H1 (cell line): ENCODE measurements around the gene DAG1. TPM values are rescaled to one million over a fixed set of nuclear protein-coding genes. Genes with fewer than 3 reads are reported as not detected.

Experiments used
- CTCF ChIA-PET: fragments of 300-600 bp; sonication (Branson Sonifier 250); formaldehyde crosslinking; loops from one replicate; lab custom pipeline; 2021; ENCODE audit not compliant: partially characterized antibody; lab: Charles Lee
- POLR2A ChIA-PET: fragments of 300-600 bp; sonication (Branson Sonifier 250); formaldehyde crosslinking; loops from one replicate; lab custom pipeline; 2021; ENCODE audit warnings: inconsistent platforms; ENCODE audit not compliant: partially characterized antibody; lab: Charles Lee
- DNase-seq, 2 experiments: peaks; one replicate each; pipeline versions ENCODE4 v3.0.0 to v3.0.0-alpha.2; 2010 to 2022; ENCODE audit warnings: low spot score in 2 of 2, low read depth in 1 of 2, mixed read lengths in 1 of 2
- FAIRE-seq: peaks from 2 replicates; lab custom pipeline; 2011; peaks lifted over from hg19 to GRCh38; lab: Jason Lieb, UNC
- H2AFZ ChIP-seq: 2 replicates; pipeline ENCODE4 v1.8.1; 2012; ENCODE audit warnings: low read length, inconsistent platforms
- H2AK5ac ChIP-seq: 2 replicates; pipeline ENCODE4 v1.6.1; 2013; ENCODE audit warnings: low read depth, low read length
- H2BK120ac ChIP-seq: replicated peaks from 2 replicates; pipeline ENCODE3; 2013; ENCODE audit warnings: low read depth, low read length, inconsistent platforms
- H2BK12ac ChIP-seq: 2 replicates; pipeline ENCODE4 v1.6.1; 2013; ENCODE audit warnings: low read depth, low read length
- H2BK15ac ChIP-seq: 2 replicates; pipeline ENCODE4 v1.6.1; 2013; ENCODE audit warnings: low read length
- H2BK20ac ChIP-seq: 2 replicates; pipeline ENCODE4 v1.6.1; 2013; ENCODE audit warnings: low read length
- H2BK5ac ChIP-seq: 2 replicates; pipeline ENCODE4 v1.6.1; 2013; ENCODE audit warnings: low read depth, low read length
- H3K14ac ChIP-seq: 2 replicates; pipeline ENCODE4 v1.6.1; 2013; ENCODE audit warnings: inconsistent platforms; ENCODE audit not compliant: insufficient read length
- H3K18ac ChIP-seq: 2 replicates; pipeline ENCODE4 v1.6.1; 2013; ENCODE audit warnings: low read length; ENCODE audit errors: extremely low read depth
- H3K23ac ChIP-seq: 2 replicates; pipeline ENCODE4 v1.6.1; 2013; ENCODE audit warnings: inconsistent platforms; ENCODE audit not compliant: insufficient read length
- H3K23me2 ChIP-seq: 2 replicates; pipeline ENCODE4 v1.6.1; 2013; ENCODE audit warnings: low read depth, low read length
- H3K27ac ChIP-seq: 2 replicates; pipeline ENCODE4 v1.6.1; 2011; ENCODE audit warnings: low read depth, low read length, inconsistent platforms
- H3K27me3 ChIP-seq, 4 experiments: replicated peaks in 1 of 4; 1 replicate in 1 of 4; 2 replicates in 3 of 4; pipeline versions ENCODE4 v1.6.1 to v1.8.1; 2011 to 2013; ENCODE audit warnings: low read length in 3 of 4, mild to moderate bottlenecking in 3 of 4, inconsistent platforms in 2 of 4, mixed read lengths in 2 of 4, moderate library complexity in 1 of 4; ENCODE audit not compliant: control insufficient read depth in 3 of 4, insufficient read depth in 3 of 4; ENCODE audit errors: extremely low read depth in 1 of 4
- H3K36me3 ChIP-seq, 4 experiments: 2 replicates each; pipeline versions ENCODE4 v1.6.1 to v1.8.1; 2011 to 2013; ENCODE audit warnings: mild to moderate bottlenecking in 4 of 4, low read length in 3 of 4, moderate library complexity in 2 of 4, control low read depth in 1 of 4, inconsistent platforms in 1 of 4; ENCODE audit not compliant: insufficient read depth in 4 of 4, control insufficient read depth in 2 of 4
- H3K4ac ChIP-seq: replicated peaks from 2 replicates; pipeline ENCODE3; 2013; ENCODE audit warnings: low read length, low read depth, mixed read lengths, inconsistent platforms; ENCODE audit not compliant: insufficient read length
- H3K4me1 ChIP-seq, 4 experiments: replicated peaks in 1 of 4; 1 replicate in 1 of 4; 2 replicates in 3 of 4; pipeline versions ENCODE4 v1.6.1 to v1.8.1; 2011 to 2013; ENCODE audit warnings: low read length in 3 of 4, inconsistent platforms in 2 of 4, mixed read lengths in 1 of 4; ENCODE audit not compliant: insufficient read depth in 4 of 4, control insufficient read depth in 3 of 4
- H3K4me2 ChIP-seq, 2 experiments: 2 replicates each; pipeline versions ENCODE4 v1.6.1 to v1.8.1; 2011 to 2013; ENCODE audit warnings: low read depth in 2 of 2, low read length in 2 of 2, control low read depth in 1 of 2, inconsistent platforms in 1 of 2, mild to moderate bottlenecking in 1 of 2; ENCODE audit not compliant: insufficient read depth in 1 of 2
- H3K4me3 ChIP-seq, 4 experiments: fragments of 200-600, 300-600 bp in 1 of 4; sonication (generic), shearing (Covaris generic), sonication (Bioruptor Twin) in 1 of 4; 2 replicates each; pipeline versions ENCODE4 v1.5.1 to v1.8.1; 2011 to 2016; ENCODE audit warnings: low read length in 4 of 4, low read depth in 3 of 4, control low read depth in 2 of 4, inconsistent platforms in 2 of 4, mild to moderate bottlenecking in 2 of 4, mixed read lengths in 1 of 4, moderate library complexity in 1 of 4; ENCODE audit not compliant: insufficient read depth in 2 of 4; ENCODE audit errors: extremely low read depth in 1 of 4
- H3K56ac ChIP-seq: replicated peaks from 2 replicates; pipeline ENCODE3; 2013; ENCODE audit warnings: low read depth, mild to moderate bottlenecking, mixed read lengths, low read length, inconsistent platforms; ENCODE audit not compliant: insufficient read length
- H3K79me1 ChIP-seq: 2 replicates; pipeline ENCODE4 v1.6.1; 2013; ENCODE audit warnings: low read depth, low read length, control low read depth
- H3K79me2 ChIP-seq, 2 experiments: 2 replicates each; pipeline versions ENCODE4 v1.6.1 to v1.8.1; 2012 to 2013; ENCODE audit warnings: low read length in 2 of 2, mild to moderate bottlenecking in 2 of 2, inconsistent platforms in 1 of 2; ENCODE audit not compliant: insufficient read depth in 2 of 2, control insufficient read depth in 1 of 2
- H3K9ac ChIP-seq, 4 experiments: replicated peaks in 1 of 4; 1 replicate in 1 of 4; 2 replicates in 3 of 4; pipeline versions ENCODE4 v1.6.1 to v1.8.1; 2011 to 2013; ENCODE audit warnings: low read depth in 3 of 4, low read length in 3 of 4, control low read depth in 2 of 4, mild to moderate bottlenecking in 2 of 4, moderate library complexity in 2 of 4, inconsistent platforms in 1 of 4; ENCODE audit errors: extremely low read depth in 1 of 4
- H3K9me3 ChIP-seq, 2 experiments: 2 replicates each; pipeline versions ENCODE4 v1.6.1 to v1.8.1; 2012 to 2013; ENCODE audit warnings: mild to moderate bottlenecking in 2 of 2, moderate library complexity in 2 of 2, control low read depth in 1 of 2, inconsistent platforms in 1 of 2, low read depth in 1 of 2, low read length in 1 of 2, mixed read lengths in 1 of 2; ENCODE audit not compliant: insufficient read depth in 2 of 2
- H4K20me1 ChIP-seq, 2 experiments: replicated peaks in 1 of 2; 2 replicates each; pipeline versions ENCODE3 to v1.8.1; 2011 to 2013; ENCODE audit warnings: inconsistent platforms in 2 of 2, low read length in 2 of 2, mild to moderate bottlenecking in 1 of 2; ENCODE audit not compliant: insufficient read depth in 2 of 2, control insufficient read depth in 1 of 2
- H4K5ac ChIP-seq: 2 replicates; pipeline ENCODE4 v1.6.1; 2013; ENCODE audit warnings: low read length, low read depth, mixed read lengths, inconsistent platforms; ENCODE audit not compliant: insufficient read length
- H4K8ac ChIP-seq: 2 replicates; pipeline ENCODE4 v1.8.0; 2013; ENCODE audit warnings: mild to moderate bottlenecking, moderate library complexity, low read length, inconsistent platforms; ENCODE audit not compliant: insufficient read depth; ENCODE audit errors: extremely low read depth
- H4K91ac ChIP-seq: replicated peaks from 2 replicates; pipeline ENCODE3; 2013; ENCODE audit warnings: low read length, mixed read lengths, inconsistent platforms; ENCODE audit not compliant: insufficient read length
- CBX8 ChIP-seq: fragments of 300-800, 300-1000 bp; sonication (generic); IDR thresholded peaks from 2 replicates; pipeline ENCODE4 v1.7.1; 2016; ENCODE audit warnings: low read depth, low read length, borderline replicate concordance
- JUND ChIP-seq: IDR thresholded peaks from 2 replicates; pipeline ENCODE4 v1.6.1; 2011; ENCODE audit warnings: mild to moderate bottlenecking, improper control_type of control experiment, low read length
- POU5F1 ChIP-seq: IDR thresholded peaks from 2 replicates; pipeline ENCODE4 v1.6.1; 2011; ENCODE audit warnings: low read depth, mild to moderate bottlenecking, low read length, moderate library complexity
- WGBS, 2 experiments: shearing (Covaris generic) in 1 of 2; methylation state at CpG; one replicate each; pipeline versions ENCODE4 v1.1.6 to v1.1.7; 2013 to 2015; ENCODE audit warnings: low lambda C conversion rate in 2 of 2, mixed read lengths in 2 of 2, inconsistent platforms in 1 of 2, low coverage in 1 of 2, missing lambda C conversion rate in 1 of 2; ENCODE audit not compliant: insufficient replicate concordance in 2 of 2, insufficient coverage in 1 of 2, insufficient read length in 1 of 2; ENCODE audit errors: extremely low coverage in 1 of 2, missing lambda C conversion rate in 1 of 2; 5-methylcytosine and 5-hydroxymethylcytosine counted together
- polyA plus RNA-seq, 7 experiments: library from polyadenylated mRNA; depleted of rRNA in 3 of 7; stranded (reverse) in 5 of 7; unstranded in 2 of 7; fragments of >200 nt in 5 of 7; fragments of 200-250 nt in 2 of 7; gene quantifications; 1 replicate in 5 of 7; 2 replicates in 1 of 7; 4 replicates in 1 of 7; pipeline versions ENCODE4 v1.2.1 to v1.2.3, GENCODE V29; 2011 to 2013; ENCODE audit warnings: missing spikeins in 2 of 7, mixed read lengths in 2 of 7
- total RNA-seq: library from RNA; stranded (reverse); fragmentation: NEBNext Ultra II Directional; extraction: Animal tissue kit (Norgen Biotek cat#: 25700); gene quantifications from 2 replicates; pipeline ENCODE4 v1.2.1, GENCODE V29; 2021

The DAG1 gene
- total and polyA plus RNA-seq, 2 of the 8 experiments (the other 6 are each of a cell fraction or from before 2014, with no cell fraction given), result 97.5 to 138 TPM

- no peaks in the 10 kb centered on the region for H3K23me2 ChIP-seq
- no peak for TF ChIP-seq CBX8
- TF ChIP-seq POU5F1, result no peak
- TF ChIP-seq JUND, result no peak
- peak overlapping the region; percentile 99; the same call in 1 of the 2 replicates for H2BK12ac ChIP-seq
- H3K36me3 ChIP-seq, result no peaks in the 10 kb centered on the region
- peak overlapping the region; percentile 89; the same call in 1 of the 2 replicates for H3K27ac ChIP-seq
- H3K79me1 ChIP-seq, result no peaks in the 10 kb centered on the region
- H3K56ac ChIP-seq, result peak overlapping the region; percentile 6
- no peaks in the 10 kb centered on the region for H3K79me2 ChIP-seq
- no peaks in the 10 kb centered on the region for H3K27me3 ChIP-seq
- no peak overlapping the region for H2BK15ac ChIP-seq
- DNase-seq (no peak), FAIRE-seq (no peak)
- no peaks in the 10 kb centered on the region for H4K20me1 ChIP-seq
- peak overlapping the region; percentile 5 for H2BK20ac ChIP-seq
- 93% methylated on average over 2 of the region's 3 CpGs; no CpG with 5 or more reads in 1 of the 2 experiments for WGBS, 2 experiments
- H2BK5ac ChIP-seq, result peak overlapping the region; percentile 98; the same call in 1 of the 2 replicates
- no peak overlapping the region for H4K8ac ChIP-seq
- ChIA-PET POLR2A (interaction anchor here (1.5 to 11.8 kb wide), 4 partner anchors 10 to 122 kb away, joined by 3 to 205 read pairs (median 11); partner anchors contain the start of genes DAG1, RHOA, TCTA and USP4), CTCF (interaction anchor here (1.0 to 4.4 kb wide), 5 partner anchors 8 to 117 kb away, joined by 3 to 32 read pairs (median 4); partner anchors contain the start of gene DAG1)
- no peak overlapping the region for H2AFZ ChIP-seq
- no peak overlapping the region for H3K23ac ChIP-seq
- peak overlapping the region; percentile 100 for H3K18ac ChIP-seq
- H3K4me1 ChIP-seq, result peaks cover 16 to 34% (median 30%) of the 10 kb centered on the region in 4 experiments
- peak overlapping the region in 1 of 2 experiments; percentile 26; a peak in 3 of 4 replicates for H3K4me2 ChIP-seq
- no peak overlapping the region for H3K4ac ChIP-seq
- H3K14ac ChIP-seq, result no peak overlapping the region
- H2BK120ac ChIP-seq, result peak overlapping the region; percentile 13
- H3K9me3 ChIP-seq, result no peaks in the 10 kb centered on the region
- peak overlapping the region; percentile 84 for H4K5ac ChIP-seq
- no peak overlapping the region for H2AK5ac ChIP-seq
- H4K91ac ChIP-seq, result peak overlapping the region; percentile 5
- H3K4me3 ChIP-seq, result no peak overlapping the region; a peak in 1 of 8 replicates
- H3K9ac ChIP-seq, result peak overlapping the region in 2 of 4 experiments; percentile 17 to 26; a peak in 3 of 7 replicates
Measured at GRCh38 chr3:49462222-49462621, 7.8 kb upstream of the DAG1 start.
